ENCODE results near the gene MVB12B.

MVB12B gene

GRCh38 chr9:126366366-126367011 is 39.9 kb downstream of the MVB12B start:
- no peak for DNase-seq

- no peak for DNase-seq
These were observed 40.5 kb downstream of the MVB12B start for GRCh38 chr9:126367139-126367538.

GRCh38 chr9:126367616-126368015 is 41.0 kb downstream of the MVB12B start:
- no peak for DNase-seq

- DNase-seq, result no peak
These were observed 41.4 kb downstream of the MVB12B start for GRCh38 chr9:126368020-126368419.

- DNase-seq, result no peak
These were observed 44.6 kb downstream of the MVB12B start for GRCh38 chr9:126371007-126371870.

GRCh38 chr9:126372716-126373115 is 46.1 kb downstream of the MVB12B start:
- DNase-seq, result no peak

GRCh38 chr9:126373241-126373640 is 46.6 kb downstream of the MVB12B start:
- DNase-seq, result no peak

GRCh38 chr9:126374366-126374781 is 47.7 kb downstream of the MVB12B start:
- DNase-seq, result no peak

- no peak for DNase-seq
These were observed 48.8 kb downstream of the MVB12B start for GRCh38 chr9:126375386-126375785.

- no peak for DNase-seq
These were observed 49.9 kb downstream of the MVB12B start for GRCh38 chr9:126376311-126377175.

- DNase-seq, result no peak
These were observed 50.5 kb downstream of the MVB12B start for GRCh38 chr9:126377176-126377509.

- DNase-seq, result no peak
These were observed 50.9 kb downstream of the MVB12B start for GRCh38 chr9:126377536-126377935.

GRCh38 chr9:126378761-126379160 is 52.1 kb downstream of the MVB12B start:
- no peak for DNase-seq

- no peak for DNase-seq
These were observed 53.2 kb downstream of the MVB12B start for GRCh38 chr9:126379661-126380360.

GRCh38 chr9:126380447-126380846 is 53.8 kb downstream of the MVB12B start:
- DNase-seq, result no peak

GRCh38 chr9:126381195-126381594 is 54.6 kb downstream of the MVB12B start:
- DNase-seq, result no peak

GRCh38 chr9:126383406-126384046 is 56.9 kb downstream of the MVB12B start:
- no peak for DNase-seq

- DNase-seq, result no peak
These were observed 58.3 kb downstream of the MVB12B start for GRCh38 chr9:126384926-126385325.

- no peak for DNase-seq
These were observed 59.5 kb downstream of the MVB12B start for GRCh38 chr9:126386088-126386487.

GRCh38 chr9:126386776-126387175 is 60.1 kb downstream of the MVB12B start:
- DNase-seq, result no peak

GRCh38 chr9:126388964-126389708 is 62.5 kb downstream of the MVB12B start:
- no peak for DNase-seq

- no peak for DNase-seq
These were observed 63.4 kb downstream of the MVB12B start for GRCh38 chr9:126389992-126390391.

Measured in NCI-H2171 (cell line).